ENCODE measurements around the gene TAF7. TPM values are rescaled to one million over a fixed set of nuclear protein-coding genes. Genes with fewer than 3 reads are reported as not detected.

Gene TAF7
- total RNA-seq (2022; extraction: Qiagen RNA extraction; ENCODE audit: low read depth): 59.2 to 89.1 TPM (median 72.2 TPM) in 5 replicates

GRCh38 chr5:141320225-141321169 lies at the start of gene TAF7:
Gene TAF7 (minus strand): TSS chr5:141320784. CDS start chr5:141320044, 740 bp downstream.

GRCh38 chr5:141363952-141364660 lies 43.5 kb upstream of the TAF7 start, which contains the start of gene PCDHGA5:
Gene PCDHGA5 (plus strand): TSS chr5:141364162. CDS start chr5:141364331, 169 bp downstream.

GRCh38 chr5:141359790-141360426 lies 39.3 kb upstream of the TAF7 start, which contains the start of gene PCDHGB2:
Gene PCDHGB2 (plus strand): TSS chr5:141359994. CDS start chr5:141360136, 142 bp downstream.

GRCh38 chr5:141354900-141355469 lies 34.4 kb upstream of the TAF7 start, which contains the start of gene PCDHGA4:
Gene PCDHGA4 (plus strand): TSS chr5:141355021. CDS start chr5:141355108, 87 bp downstream.

GRCh38 chr5:141349917-141350619 lies 29.5 kb upstream of the TAF7 start, which contains the start of gene PCDHGB1:
Gene PCDHGB1 (plus strand): TSS chr5:141350099. CDS start chr5:141350261, 162 bp downstream.

GRCh38 chr5:141343242-141343952 lies 22.8 kb upstream of the TAF7 start, which contains the start of gene PCDHGA3:
Gene PCDHGA3 (plus strand): TSS chr5:141343829. CDS start chr5:141344034, 205 bp downstream.

GRCh38 chr5:141338538-141339306 lies 18.1 kb upstream of the TAF7 start, which contains the start of gene PCDHGA2:
Gene PCDHGA2 (plus strand): TSS chr5:141338760.

GRCh38 chr5:141330299-141331080 lies 9.9 kb upstream of the TAF7 start, which contains the start of gene PCDHGA1:
Gene PCDHGA1 (plus strand): TSS chr5:141330514.

GRCh38 chr5:141303756-141304155 lies 16.8 kb downstream of the TAF7 start, which contains the start of gene SLC25A2:
Gene SLC25A2 (minus strand): TSS chr5:141304049. CDS start chr5:141303865, 184 bp downstream.

Other genes starting within 250 kb of the TAF7 start
- gene PCDHB2, start 226.2 kb downstream of the TAF7 start, total RNA-seq (2022; extraction: Qiagen RNA extraction; ENCODE audit: low read depth): 2.7 to 4.5 TPM (median 3.1 TPM) in 5 replicates
- 0.09 TPM in 1 of 5 replicates, not detected in the others for gene PCDHB3, start 220.3 kb downstream of the TAF7 start, total RNA-seq (2022; extraction: Qiagen RNA extraction; ENCODE audit: low read depth)
- gene PCDHB4, start 199.0 kb downstream of the TAF7 start, total RNA-seq (2022; extraction: Qiagen RNA extraction; ENCODE audit: low read depth): 0.06 to 0.12 TPM (median 0.09 TPM) in 4 of 5 replicates, not detected in the other
- gene PCDHB5, start 185.6 kb downstream of the TAF7 start, total RNA-seq (2022; extraction: Qiagen RNA extraction; ENCODE audit: low read depth): 1.2 to 2.1 TPM (median 1.4 TPM) in 5 replicates
- 0.62 to 1.1 TPM (median 0.85 TPM) in 5 replicates for gene PCDHB6, start 170.7 kb downstream of the TAF7 start, total RNA-seq (2022; extraction: Qiagen RNA extraction; ENCODE audit: low read depth)
- gene PCDHB7, start 148.1 kb downstream of the TAF7 start, total RNA-seq (2022; extraction: Qiagen RNA extraction; ENCODE audit: low read depth): 0.06 TPM in 1 of 5 replicates, not detected in the others
- gene PCDHB8, start 143.0 kb downstream of the TAF7 start, total RNA-seq (2022; extraction: Qiagen RNA extraction; ENCODE audit: low read depth): 0.20 to 0.40 TPM (median 0.37 TPM) in 4 of 5 replicates, not detected in the other
- gene PCDHB16, start 138.4 kb downstream of the TAF7 start, total RNA-seq (2022; extraction: Qiagen RNA extraction; ENCODE audit: low read depth): 0.05 to 0.11 TPM (median 0.05 TPM) in 3 of 5 replicates, not detected in the others
- gene PCDHB9, start 133.6 kb downstream of the TAF7 start, total RNA-seq (2022; extraction: Qiagen RNA extraction; ENCODE audit: low read depth): not detected in 5 replicates
- gene PCDHB10, start 128.4 kb downstream of the TAF7 start, total RNA-seq (2022; extraction: Qiagen RNA extraction; ENCODE audit: low read depth): not detected in 5 replicates
- gene PCDHB11, start 121.2 kb downstream of the TAF7 start, total RNA-seq (2022; extraction: Qiagen RNA extraction; ENCODE audit: low read depth): 0.05 to 0.20 TPM (median 0.08 TPM) in 4 of 5 replicates, not detected in the other
- not detected in 5 replicates for gene PCDHB12, start 112.1 kb downstream of the TAF7 start, total RNA-seq (2022; extraction: Qiagen RNA extraction; ENCODE audit: low read depth)
- 0.06 to 0.20 TPM (median 0.08 TPM) in 4 of 5 replicates, not detected in the other for gene PCDHB13, start 106.9 kb downstream of the TAF7 start, total RNA-seq (2022; extraction: Qiagen RNA extraction; ENCODE audit: low read depth)
- gene PCDHB14, start 97.4 kb downstream of the TAF7 start, total RNA-seq (2022; extraction: Qiagen RNA extraction; ENCODE audit: low read depth): 0.11 to 0.13 TPM in 2 of 5 replicates, not detected in the others
- gene PCDHB15, start 75.4 kb downstream of the TAF7 start, total RNA-seq (2022; extraction: Qiagen RNA extraction; ENCODE audit: low read depth): 0.09 to 0.14 TPM in 2 of 5 replicates, not detected in the others
- not detected in 5 replicates for gene SLC25A2, start 16.7 kb downstream of the TAF7 start, total RNA-seq (2022; extraction: Qiagen RNA extraction; ENCODE audit: low read depth)
- 0.22 to 0.40 TPM (median 0.30 TPM) in 5 replicates for gene PCDHGA1, start 9.7 kb upstream of the TAF7 start, total RNA-seq (2022; extraction: Qiagen RNA extraction; ENCODE audit: low read depth)
- gene PCDHGA2, start 18.0 kb upstream of the TAF7 start, total RNA-seq (2022; extraction: Qiagen RNA extraction; ENCODE audit: low read depth): 0.37 to 0.79 TPM (median 0.54 TPM) in 5 replicates
- not detected in 5 replicates for gene PCDHGA3, start 23.0 kb upstream of the TAF7 start, total RNA-seq (2022; extraction: Qiagen RNA extraction; ENCODE audit: low read depth)
- gene PCDHGB1, start 29.3 kb upstream of the TAF7 start, total RNA-seq (2022; extraction: Qiagen RNA extraction; ENCODE audit: low read depth): 1.1 to 1.9 TPM (median 1.8 TPM) in 5 replicates
- gene PCDHGA4, start 34.2 kb upstream of the TAF7 start, total RNA-seq (2022; extraction: Qiagen RNA extraction; ENCODE audit: low read depth): 0.11 to 0.23 TPM (median 0.17 TPM) in 5 replicates
- gene PCDHGB2, start 39.2 kb upstream of the TAF7 start, total RNA-seq (2022; extraction: Qiagen RNA extraction; ENCODE audit: low read depth): 0.11 to 0.17 TPM (median 0.15 TPM) in 3 of 5 replicates, not detected in the others
- gene PCDHGA5, start 43.4 kb upstream of the TAF7 start, total RNA-seq (2022; extraction: Qiagen RNA extraction; ENCODE audit: low read depth): 0.09 to 0.21 TPM (median 0.18 TPM) in 5 replicates
- 0.12 to 0.29 TPM (median 0.27 TPM) in 5 replicates for gene PCDHGB3, start 49.5 kb upstream of the TAF7 start, total RNA-seq (2022; extraction: Qiagen RNA extraction; ENCODE audit: low read depth)
- 0.05 to 0.29 TPM (median 0.20 TPM) in 5 replicates for gene PCDHGA6, start 53.1 kb upstream of the TAF7 start, total RNA-seq (2022; extraction: Qiagen RNA extraction; ENCODE audit: low read depth)
- 0.77 to 1.0 TPM (median 0.98 TPM) in 5 replicates for gene PCDHGA7, start 62.0 kb upstream of the TAF7 start, total RNA-seq (2022; extraction: Qiagen RNA extraction; ENCODE audit: low read depth)
- gene PCDHGB4, start 66.9 kb upstream of the TAF7 start, total RNA-seq (2022; extraction: Qiagen RNA extraction; ENCODE audit: low read depth): 0.74 to 1.1 TPM (median 0.90 TPM) in 5 replicates
- 0.02 to 0.06 TPM (median 0.04 TPM) in 3 of 5 replicates, not detected in the others for gene PCDHGA8, start 71.8 kb upstream of the TAF7 start, total RNA-seq (2022; extraction: Qiagen RNA extraction; ENCODE audit: low read depth)
- gene PCDHGB5, start 77.2 kb upstream of the TAF7 start, total RNA-seq (2022; extraction: Qiagen RNA extraction; ENCODE audit: low read depth): 1.9 to 2.5 TPM (median 2.1 TPM) in 5 replicates
- gene PCDHGA9, start 82.0 kb upstream of the TAF7 start, total RNA-seq (2022; extraction: Qiagen RNA extraction; ENCODE audit: low read depth): 0.09 TPM in 1 of 5 replicates, not detected in the others
- gene PCDHGB6, start 87.2 kb upstream of the TAF7 start, total RNA-seq (2022; extraction: Qiagen RNA extraction; ENCODE audit: low read depth): 0.07 to 0.12 TPM (median 0.08 TPM) in 4 of 5 replicates, not detected in the other
- gene PCDHGA10, start 92.2 kb upstream of the TAF7 start, total RNA-seq (2022; extraction: Qiagen RNA extraction; ENCODE audit: low read depth): not detected in 5 replicates
- 0.05 to 0.08 TPM (median 0.06 TPM) in 3 of 5 replicates, not detected in the others for gene PCDHGB7, start 96.9 kb upstream of the TAF7 start, total RNA-seq (2022; extraction: Qiagen RNA extraction; ENCODE audit: low read depth)
- gene PCDHGA11, start 100.3 kb upstream of the TAF7 start, total RNA-seq (2022; extraction: Qiagen RNA extraction; ENCODE audit: low read depth): 0.05 to 0.07 TPM in 2 of 5 replicates, not detected in the others
- not detected in 5 replicates for gene PCDHGA12, start 109.7 kb upstream of the TAF7 start, total RNA-seq (2022; extraction: Qiagen RNA extraction; ENCODE audit: low read depth)
- gene PCDHGC3, start 155.2 kb upstream of the TAF7 start, total RNA-seq (2022; extraction: Qiagen RNA extraction; ENCODE audit: low read depth): 5.1 to 7.1 TPM (median 6.4 TPM) in 5 replicates
- gene PCDHGC4, start 164.2 kb upstream of the TAF7 start, total RNA-seq (2022; extraction: Qiagen RNA extraction; ENCODE audit: low read depth): not detected in 5 replicates
- not detected in 5 replicates for gene PCDHGC5, start 168.3 kb upstream of the TAF7 start, total RNA-seq (2022; extraction: Qiagen RNA extraction; ENCODE audit: low read depth)

All from A549 treated with ZK216348 at 1 μM for 4 hours (cell line).